Heart right ventricle (tissue), 16 donors: ENCODE measurements around the gene MTOR. TPM values are rescaled to one million over a fixed set of nuclear protein-coding genes. Genes with fewer than 3 reads are reported as not detected.
A peak's percentile ranks its signal among the peaks of the same experiment; 100 is the strongest.

Experiments
- ATAC-seq, 8 donors: fragments of 200-7000 bp; cut with Tn5 transposase; one replicate each; pipeline ENCODE4 v1.9.1; 2020; ENCODE audit warnings: mild to moderate bottlenecking in 8 of 8, moderate library complexity in 8 of 8, moderate number of reproducible peaks in 1 of 8
- DNase-seq, 2 donors: peaks; one replicate each; pipeline ENCODE4 v3.0.0-alpha.2; 2020
- H3K27ac ChIP-seq, 10 donors: fragments of 200-600 bp; sonication (generic) in 2 of 10; one replicate each; pipeline versions ENCODE4 v1.5.0 to v1.8.0; 2020 to 2022; ENCODE audit warnings: mild to moderate bottlenecking in 3 of 10
- H3K27me3 ChIP-seq, 7 donors: fragments of 200-600 bp; one replicate each; pipeline ENCODE4 v1.8.0; 2021 to 2022; ENCODE audit warnings: mild to moderate bottlenecking in 2 of 7
- H3K36me3 ChIP-seq, 9 donors: fragments of 200-600 bp; sonication (generic) in 1 of 9; one replicate each; pipeline versions ENCODE4 v1.5.0 to v1.8.0; 2020 to 2022; ENCODE audit warnings: mild to moderate bottlenecking in 2 of 9
- H3K4me1 ChIP-seq, 9 donors: fragments of 200-600 bp; sonication (generic) in 1 of 9; one replicate each; pipeline versions ENCODE4 v1.5.0 to v1.8.0; 2020 to 2022; ENCODE audit warnings: mild to moderate bottlenecking in 4 of 9
- H3K4me3 ChIP-seq, 10 donors: fragments of 200-600 bp; sonication (generic) in 2 of 10; one replicate each; pipeline versions ENCODE4 v1.5.0 to v1.8.0; 2020 to 2022; ENCODE audit warnings: mild to moderate bottlenecking in 7 of 10, moderate library complexity in 2 of 10
- H3K9me3 ChIP-seq, 11 donors: fragments of 200-600 bp in 10 of 11; sonication (generic) in 2 of 11; one replicate each; pipeline versions ENCODE4 v1.5.0 to v1.8.0; 2013 to 2022; ENCODE audit warnings: mild to moderate bottlenecking in 2 of 11, control low read depth in 1 of 11, moderate library complexity in 1 of 11
- whole genome bisulfite sequencing, 2 donors: extraction: QIAGEN DNeasy Blood & Tissue Kit; methylation state at CpG; one replicate each; pipeline ENCODE4 v1.1.7; 2013; ENCODE audit warnings: inconsistent platforms in 1 of 2; 5-methylcytosine and 5-hydroxymethylcytosine counted together
- intact Hi-C, 10 donors: fragments of 100-400 bp; cut with DNase I; formaldehyde crosslinking; loops; one replicate each; pipeline versions ENCODE4 v1.11.1 to v1.14.2; 2022
- polyA plus RNA-seq, 2 donors: library from polyadenylated mRNA; stranded (reverse); fragments of 200-250 nt; gene quantifications; one replicate each; pipeline ENCODE4 v1.2.3, GENCODE V29; 2013
- total RNA-seq, 10 donors: library from RNA; stranded (reverse); fragmentation: NEBNext Ultra II Directional in 3 of 10; extraction: Animal tissue kit (Norgen Biotek cat#: 25700) in 3 of 10; gene quantifications; one replicate each; pipeline versions ENCODE4 v1.2.1 to v1.2.4, GENCODE V29; 2021 to 2023
- TF ChIP-seq, protein P1 (sequence below), 9 donors: fragments of 200-600 bp; sonication (generic) in 2 of 9; IDR thresholded peaks; one replicate each; pipeline versions ENCODE4 v1.5.0 to v1.8.0; 2021 to 2022; ENCODE audit warnings: antibody characterized with exemption in 9 of 9, mild to moderate bottlenecking in 5 of 9, moderate library complexity in 1 of 9
- donor health status: Arrhythmogenic right ventricular cardiomyopathy.
- donor health status: ischemic (EF 13 %, LVEDD 7.1; RV severe dilation, severe dysfunction).
- donor health status: healthy with polysubstance abuse.
- donor health status: DM: no; HTN: yes; CAD: no.
- donor health status: DM: no; HTN: no; CAD: no.
- donor health status: ischemic (EF 25% LVEDD 6.9; RV normal size, moderate dysfunction).
- donor health status: ischemic (EF 25% LVEDD 5.7; RV mildly dilated, moderate dysfunction).
- donor health status: healthy.
- donor health status: DM: yes; HTN: yes; CAD: no.
- donor health status: Ischemic cardiomyopathy.
- donor health status: ischemic (EF 35%, LVEDD 5.7; RV mildly dilated, moderate dysfunction).
- donor health status: nonischemic (EF 11% LVEDD 7.7; RV severe dilation, severe dysfunction).
- donor health status: DM: yes; HTN: yes; CAD: no.
- donor health status: PGD.
- donor health status: ischemic (EF 29% LVEDD 5.4; RV normal size, mild dysfunction).
- donor health status: nonischemic (EF 23%, LVEDD 6.1; RV moderate dilation, normal function).

Gene MTOR
- total and polyA plus RNA-seq, 12 donors = 18.7 to 42.7 (median 36.3) TPM

DNA sequence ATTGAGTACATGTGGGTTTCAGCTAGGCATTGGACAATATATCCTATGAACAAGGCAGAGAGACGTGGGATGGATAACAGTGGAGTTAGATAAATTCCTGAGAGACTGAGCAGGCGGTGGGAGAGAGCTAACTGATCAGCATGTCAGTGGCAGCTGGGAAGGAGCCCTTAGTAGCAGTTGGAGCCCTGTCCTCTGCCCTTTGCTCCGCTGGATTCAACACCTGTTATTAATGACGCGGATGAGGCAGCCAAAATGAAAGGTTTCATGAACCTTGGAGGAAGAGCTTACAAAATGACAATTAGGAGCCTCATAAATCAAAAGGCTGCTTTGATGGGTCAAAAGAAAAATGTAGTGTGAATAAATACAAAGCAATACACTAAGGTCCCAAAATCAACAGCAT, 26.7 kb upstream of the MTOR start:
- Histone ChIP-seq H3K9me3 (no peaks in the 10 kb centered on the region), H3K36me3 (peaks cover 0 to 77% (median 10%) of the 10 kb centered on the region in 9 donors), H3K4me1 (peaks cover 0 to 9% (median 0%) of the 10 kb centered on the region in 9 donors), H3K27ac (no peak overlapping the region), H3K4me3 (no peak overlapping the region), H3K27me3 (no peaks in the 10 kb centered on the region)
- WGBS, 2 donors = 78 to 90% methylated on average over 5 of the region's 5 CpGs
- TF ChIP-seq, protein P1, sequence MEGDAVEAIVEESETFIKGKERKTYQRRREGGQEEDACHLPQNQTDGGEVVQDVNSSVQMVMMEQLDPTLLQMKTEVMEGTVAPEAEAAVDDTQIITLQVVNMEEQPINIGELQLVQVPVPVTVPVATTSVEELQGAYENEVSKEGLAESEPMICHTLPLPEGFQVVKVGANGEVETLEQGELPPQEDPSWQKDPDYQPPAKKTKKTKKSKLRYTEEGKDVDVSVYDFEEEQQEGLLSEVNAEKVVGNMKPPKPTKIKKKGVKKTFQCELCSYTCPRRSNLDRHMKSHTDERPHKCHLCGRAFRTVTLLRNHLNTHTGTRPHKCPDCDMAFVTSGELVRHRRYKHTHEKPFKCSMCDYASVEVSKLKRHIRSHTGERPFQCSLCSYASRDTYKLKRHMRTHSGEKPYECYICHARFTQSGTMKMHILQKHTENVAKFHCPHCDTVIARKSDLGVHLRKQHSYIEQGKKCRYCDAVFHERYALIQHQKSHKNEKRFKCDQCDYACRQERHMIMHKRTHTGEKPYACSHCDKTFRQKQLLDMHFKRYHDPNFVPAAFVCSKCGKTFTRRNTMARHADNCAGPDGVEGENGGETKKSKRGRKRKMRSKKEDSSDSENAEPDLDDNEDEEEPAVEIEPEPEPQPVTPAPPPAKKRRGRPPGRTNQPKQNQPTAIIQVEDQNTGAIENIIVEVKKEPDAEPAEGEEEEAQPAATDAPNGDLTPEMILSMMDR (IDR thresholded peaks at IDR 0.05) = no peak
- intact Hi-C loops = loop anchor here in 1 of 10 donors (10.0 kb wide), 1 partner anchor 356 kb away; no protein-coding TSS in a partner anchor
- DNase-seq = no peak
- no peak for ATAC-seq

DNA sequence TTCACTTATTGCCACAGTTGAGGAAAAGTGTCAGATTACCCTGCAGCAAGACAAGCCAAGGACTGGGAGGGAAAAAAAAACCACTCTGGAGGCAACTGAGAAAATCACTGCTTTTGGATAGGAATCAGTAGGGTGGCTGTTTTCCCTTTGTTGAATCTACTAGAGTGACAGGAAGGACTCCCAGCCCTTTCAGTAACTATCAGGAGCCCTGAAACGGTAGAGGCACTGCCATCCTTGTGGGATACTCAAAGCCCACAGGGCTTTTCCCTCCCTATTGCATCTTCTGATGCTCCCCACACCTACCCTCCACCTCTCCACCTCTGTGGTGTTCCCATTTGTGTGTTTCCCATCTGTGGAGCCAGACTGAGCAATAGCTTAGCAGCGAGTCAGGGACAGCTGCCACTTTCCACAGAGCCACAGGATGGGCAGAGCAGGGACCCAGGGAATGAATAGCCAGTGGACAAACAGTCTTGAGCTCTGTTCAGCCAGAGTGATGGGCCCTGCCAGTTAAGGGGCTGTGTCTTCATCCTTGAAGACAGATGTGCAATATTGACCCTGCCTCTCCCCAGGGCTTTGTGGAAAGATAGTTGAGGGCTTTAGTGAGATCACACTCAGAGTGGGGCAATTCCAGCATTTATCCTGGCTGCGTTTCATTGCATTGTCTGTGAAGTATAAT, 24.5 kb upstream of the MTOR start:
- H3K27me3 ChIP-seq = no peaks in the 10 kb centered on the region
- H3K4me3 ChIP-seq = no peak overlapping the region
- intact Hi-C loops = loop anchor here in 1 of 10 donors (10.0 kb wide), 1 partner anchor 358 kb away; no protein-coding TSS in a partner anchor
- peaks cover 0 to 13% (median 7%) of the 10 kb centered on the region in 9 donors for H3K4me1 ChIP-seq
- 86 to 95% methylated on average over 3 of the region's 3 CpGs for WGBS, 2 donors
- peaks cover 0 to 69% (median 10%) of the 10 kb centered on the region in 9 donors for H3K36me3 ChIP-seq
- H3K9me3 ChIP-seq = no peaks in the 10 kb centered on the region
- ATAC-seq (no peak), DNase-seq (no peak)
- H3K27ac ChIP-seq = no peak overlapping the region
- TF ChIP-seq, protein P1 (IDR thresholded peaks at IDR 0.05) = no peak

DNA sequence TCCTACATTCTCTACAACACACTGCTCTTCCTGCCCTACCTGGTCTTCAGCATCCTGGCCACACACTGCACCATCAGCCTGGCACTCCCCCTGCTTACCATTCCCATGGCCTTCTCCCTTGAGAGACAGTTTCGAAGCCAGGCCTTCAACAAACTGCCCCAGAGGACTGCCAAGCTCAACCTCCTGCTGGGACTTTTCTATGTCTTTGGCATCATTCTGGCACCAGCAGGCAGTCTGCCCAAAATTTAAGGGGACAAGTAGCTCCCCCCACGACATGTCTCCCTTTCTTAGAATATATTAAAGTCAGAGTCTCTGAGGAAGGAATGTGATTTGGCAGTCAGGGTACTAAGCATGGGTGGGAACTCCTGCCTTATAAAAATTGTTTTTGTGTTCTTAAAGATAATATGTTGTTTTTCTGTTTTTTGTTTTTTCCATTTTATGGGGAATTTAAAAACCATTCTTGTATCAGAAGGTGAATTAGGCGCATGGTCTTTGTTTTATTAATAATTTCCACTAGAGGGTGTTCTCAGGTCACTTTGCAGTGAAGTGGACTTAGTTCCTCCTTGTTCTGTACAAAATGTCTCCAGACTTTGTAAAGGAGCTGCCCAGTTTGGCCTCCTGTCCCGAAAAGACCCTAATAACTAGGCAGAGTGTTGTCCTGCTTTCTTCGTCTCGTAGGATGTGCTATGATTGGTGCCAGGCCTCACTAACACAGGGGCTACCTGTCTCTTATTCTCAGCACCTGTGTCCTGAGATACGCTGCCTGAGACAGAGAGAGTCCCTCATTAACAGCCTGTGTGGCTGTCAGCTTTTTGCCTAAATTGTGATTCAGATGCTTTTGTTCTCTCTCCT, 23.8 kb upstream of the MTOR start:
- no peak overlapping the region for H3K4me3 ChIP-seq

DNA sequence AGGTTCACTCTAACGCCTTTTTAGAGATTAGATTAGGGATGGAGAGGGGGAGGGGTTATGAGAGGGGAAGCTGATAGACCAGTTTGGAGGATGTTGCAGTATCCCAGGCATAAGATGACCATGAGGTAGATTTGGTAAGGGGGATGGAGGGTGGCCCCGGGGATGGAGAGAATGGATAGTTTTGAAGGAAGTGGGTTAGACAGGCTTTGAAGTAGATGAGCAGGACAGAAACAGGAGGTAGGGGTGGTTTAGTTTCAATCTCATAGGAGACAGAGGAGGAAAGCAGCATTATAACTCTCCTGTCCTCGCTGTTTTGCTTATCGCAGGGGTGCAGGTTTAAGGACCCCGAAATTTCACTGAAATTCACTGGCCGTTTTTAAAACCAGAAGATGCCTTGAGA, 22.4 kb upstream of the MTOR start:
- DNase-seq = no peak
- H3K36me3 ChIP-seq = peaks cover 0 to 57% (median 10%) of the 10 kb centered on the region in 9 donors
- WGBS, 2 donors = 79 to 84% methylated on average over 6 of the region's 6 CpGs
- H3K9me3 ChIP-seq = no peaks in the 10 kb centered on the region
- no peak overlapping the region for H3K27ac ChIP-seq
- peaks cover 3 to 27% (median 25%) of the 10 kb centered on the region in 9 donors for H3K4me1 ChIP-seq
- TF ChIP-seq, protein P1 (IDR thresholded peaks at IDR 0.05) = no peak
- ATAC-seq = no peak
- intact Hi-C loops = loop anchor here in 1 of 10 donors (10.0 kb wide), 1 partner anchor 360 kb away; no protein-coding TSS in a partner anchor
- H3K27me3 ChIP-seq = no peaks in the 10 kb centered on the region
- H3K4me3 ChIP-seq = no peak overlapping the region

More for the DNA sequence above, 23.8 kb upstream of the MTOR start:
- Histone ChIP-seq H3K9me3 (no peaks in the 10 kb centered on the region), H3K4me1 (peaks cover 0 to 18% (median 13%) of the 10 kb centered on the region in 9 donors), H3K27me3 (no peaks in the 10 kb centered on the region), H3K36me3 (peaks cover 0 to 64% (median 10%) of the 10 kb centered on the region in 9 donors), H3K27ac (no peak overlapping the region)
- DNase-seq (no peak), ATAC-seq (no peak)
- intact Hi-C loops = loop anchor here in 1 of 10 donors (10.0 kb wide), 1 partner anchor 359 kb away; no protein-coding TSS in a partner anchor
- TF ChIP-seq, protein P1 (IDR thresholded peaks at IDR 0.05) = peak in 4 of 9 donors; percentile 15 to 34 (median 28)
- 82 to 87% methylated on average over 7 of the region's 7 CpGs for whole genome bisulfite sequencing, 2 donors
